Osteocyte (in vitro differentiated cells): ENCODE measurements around the gene SSTR4. TPM values are rescaled to one million over a fixed set of nuclear protein-coding genes. Genes with fewer than 3 reads are reported as not detected.

Experiments
- DNase-seq: peaks from one replicate; pipeline ENCODE4 v3.0.0; 2021; ENCODE audit warnings: mixed read lengths; ENCODE audit not compliant: unreplicated experiment; ENCODE audit errors: extremely low spot score
- H3K27ac Mint-ChIP-seq: one replicate; pipeline ENCODE4 v1.8.0; 2021; ENCODE audit warnings: mild to moderate bottlenecking, mixed read lengths; ENCODE audit not compliant: unreplicated experiment
- H3K27me3 Mint-ChIP-seq: one replicate; pipeline ENCODE4 v1.8.0; 2021; ENCODE audit warnings: mixed read lengths; ENCODE audit not compliant: unreplicated experiment
- H3K36me3 Mint-ChIP-seq: one replicate; pipeline ENCODE4 v1.8.0; 2021; ENCODE audit warnings: mixed read lengths; ENCODE audit not compliant: unreplicated experiment
- H3K4me1 Mint-ChIP-seq: one replicate; pipeline ENCODE4 v1.8.0; 2021; ENCODE audit warnings: mixed read lengths; ENCODE audit not compliant: unreplicated experiment
- H3K4me3 Mint-ChIP-seq: one replicate; pipeline ENCODE4 v1.8.0; 2021; ENCODE audit warnings: mild to moderate bottlenecking, moderate library complexity, mixed read lengths; ENCODE audit not compliant: unreplicated experiment
- H3K9me3 Mint-ChIP-seq: one replicate; pipeline ENCODE4 v1.8.0; 2021; ENCODE audit warnings: mixed read lengths; ENCODE audit not compliant: unreplicated experiment
- CTCF ChIP-seq: fragments of 200-600 bp; sonication (generic); IDR thresholded peaks from 2 replicates; pipeline ENCODE4 v1.5.0; 2021; ENCODE audit warnings: antibody characterized with exemption, mild to moderate bottlenecking, moderate library complexity
- total RNA-seq: library from RNA; stranded (reverse); gene quantifications from 2 replicates; pipeline ENCODE4 v1.2.1, GENCODE V29; 2021

The SSTR4 gene
- total RNA-seq, 1 donor from 2014 or later, result not detected

- no peak for TF ChIP-seq CTCF
- Mint-ChIP-seq H3K9me3 (no peaks in the 10 kb centered on the region), H3K27ac (no peak overlapping the region), H3K27me3 (no peaks in the 10 kb centered on the region), H3K4me1 (no peaks in the 10 kb centered on the region), H3K36me3 (no peaks in the 10 kb centered on the region), H3K4me3 (no peak overlapping the region)
- DNase-seq, result no peak
Measured at GRCh38 chr20:23071398-23071797, 36.3 kb downstream of the SSTR4 start.

GRCh38 chr20:23071996-23072395 lies 36.9 kb downstream of the SSTR4 start:
- Mint-ChIP-seq H3K27ac (no peak overlapping the region), H3K4me1 (no peaks in the 10 kb centered on the region), H3K36me3 (no peaks in the 10 kb centered on the region), H3K27me3 (no peaks in the 10 kb centered on the region), H3K9me3 (no peaks in the 10 kb centered on the region), H3K4me3 (no peak overlapping the region)
- no peak for TF ChIP-seq CTCF
- DNase-seq, result no peak

- Mint-ChIP-seq H3K4me3 (no peak overlapping the region), H3K27me3 (peaks cover 5% of the 10 kb centered on the region), H3K9me3 (no peaks in the 10 kb centered on the region), H3K36me3 (no peaks in the 10 kb centered on the region), H3K27ac (no peak overlapping the region), H3K4me1 (no peaks in the 10 kb centered on the region)
- DNase-seq, result no peak
- TF ChIP-seq CTCF, result no peak
Measured at GRCh38 chr20:23072892-23073586, 37.9 kb downstream of the SSTR4 start.

GRCh38 chr20:23074052-23074451 lies 38.9 kb downstream of the SSTR4 start:
- no peak for TF ChIP-seq CTCF
- Mint-ChIP-seq H3K27ac (no peak overlapping the region), H3K9me3 (no peaks in the 10 kb centered on the region), H3K36me3 (no peaks in the 10 kb centered on the region), H3K4me1 (no peaks in the 10 kb centered on the region), H3K4me3 (no peak overlapping the region), H3K27me3 (peaks cover 9% of the 10 kb centered on the region)
- DNase-seq, result no peak

- H3K9me3 Mint-ChIP-seq, result no peaks in the 10 kb centered on the region
- H3K4me1 Mint-ChIP-seq, result no peaks in the 10 kb centered on the region
- peaks cover 15% of the 10 kb centered on the region for H3K27me3 Mint-ChIP-seq
- DNase-seq, result no peak
- no peak for TF ChIP-seq CTCF
- H3K36me3 Mint-ChIP-seq, result no peaks in the 10 kb centered on the region
- H3K4me3 Mint-ChIP-seq, result no peak overlapping the region
- H3K27ac Mint-ChIP-seq, result no peak overlapping the region
Measured at GRCh38 chr20:23077277-23077676, 42.2 kb downstream of the SSTR4 start.
